Measurements from ENCODE around the gene LIPM.

GRCh38 chr10:88765816-88766215 lies 36.7 kb upstream of the LIPM start:
- TF ChIP-seq RAD21 (IDR thresholded peaks at IDR 0.05; ENCODE audit: low read depth) (no peak), MAX (IDR thresholded peaks at IDR 0.05) (no peak), REST (IDR thresholded peaks at IDR 0.05; ENCODE audit: low read depth) (no peak), TEAD4 (IDR thresholded peaks at IDR 0.05) (no peak), YY1 (IDR thresholded peaks at IDR 0.05; ENCODE audit: low read depth) (no peak), NFIC (IDR thresholded peaks at IDR 0.05) (no peak), EP300 (IDR thresholded peaks at IDR 0.05; ENCODE audit: borderline replicate concordance) (no peak), TCF12 (IDR thresholded peaks at IDR 0.05; ENCODE audit: low read depth) (no peak)

All from Ishikawa (cell line).